ENCODE results near the gene CHRNB1.
A peak's percentile ranks its signal among the peaks of the same experiment; 100 is the strongest.
"Not testable (repeated sequence)": the region's sequence is repeated elsewhere in the genome, so short reads cannot be mapped to it uniquely, and the experiment has no call there.

CHRNB1 gene

GRCh38 chr17:7467498-7467897, 22.6 kb downstream of the CHRNB1 start:
- DNase-seq (ENCODE audit: low spot score), result no peak

DNA sequence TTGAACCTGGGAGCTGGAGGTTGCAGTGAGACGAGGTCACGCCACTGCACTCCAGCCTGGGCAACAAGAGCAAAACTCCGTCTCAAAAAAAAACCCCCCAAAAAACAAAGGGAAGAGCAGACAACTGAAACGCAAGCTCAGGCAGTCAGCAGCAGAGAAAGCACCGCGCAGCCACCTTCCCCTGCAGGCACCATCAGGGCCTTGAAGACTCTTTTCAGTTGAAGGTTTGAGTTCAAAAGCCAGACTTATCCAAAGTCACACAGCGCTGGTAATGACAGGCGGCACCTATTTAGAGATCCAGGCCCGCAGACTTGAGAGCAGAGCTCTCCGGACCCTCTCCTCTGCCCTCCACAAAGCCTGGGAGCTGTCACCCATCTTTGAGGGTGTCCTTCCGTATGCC, 23.4 kb downstream of the CHRNB1 start:
- DNase-seq (ENCODE audit: low spot score), result no peak

- no peak for DNase-seq (ENCODE audit: low spot score)
Observed at GRCh38 chr17:7468804-7469389, 24.0 kb downstream of the CHRNB1 start.

DNA sequence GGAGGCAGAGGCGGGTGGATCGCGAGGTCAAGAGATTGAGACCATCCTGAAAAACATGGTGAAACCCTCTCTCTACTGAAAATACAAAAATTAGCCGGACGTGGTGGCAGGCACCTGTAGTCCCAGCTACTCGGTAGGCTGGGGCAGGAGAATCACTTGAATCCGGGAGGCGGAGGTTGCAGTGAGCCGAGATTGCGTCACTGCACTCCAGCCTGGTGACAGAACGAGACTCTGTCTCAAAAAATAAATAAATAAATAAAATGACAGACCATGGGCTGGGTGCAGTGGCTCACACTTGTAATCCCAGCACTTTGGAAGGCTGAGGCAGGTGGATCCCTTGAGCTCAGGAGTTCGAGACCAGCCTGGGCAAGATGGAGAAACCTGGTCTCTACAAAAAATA, 25.0 kb downstream of the CHRNB1 start:
- not testable (repeated sequence) for DNase-seq (ENCODE audit: low spot score)

GRCh38 chr17:7470457-7470973, 25.7 kb downstream of the CHRNB1 start:
- not testable (repeated sequence) for DNase-seq (ENCODE audit: low spot score)

GRCh38 chr17:7471729-7472128, 26.9 kb downstream of the CHRNB1 start:
- DNase-seq (ENCODE audit: low spot score), result no peak

GRCh38 chr17:7474767-7475166, 29.9 kb downstream of the CHRNB1 start:
- DNase-seq (ENCODE audit: low spot score), result not testable (repeated sequence)

GRCh38 chr17:7475764-7476422, 31.0 kb downstream of the CHRNB1 start:
- DNase-seq (ENCODE audit: low spot score), result no peak

DNA sequence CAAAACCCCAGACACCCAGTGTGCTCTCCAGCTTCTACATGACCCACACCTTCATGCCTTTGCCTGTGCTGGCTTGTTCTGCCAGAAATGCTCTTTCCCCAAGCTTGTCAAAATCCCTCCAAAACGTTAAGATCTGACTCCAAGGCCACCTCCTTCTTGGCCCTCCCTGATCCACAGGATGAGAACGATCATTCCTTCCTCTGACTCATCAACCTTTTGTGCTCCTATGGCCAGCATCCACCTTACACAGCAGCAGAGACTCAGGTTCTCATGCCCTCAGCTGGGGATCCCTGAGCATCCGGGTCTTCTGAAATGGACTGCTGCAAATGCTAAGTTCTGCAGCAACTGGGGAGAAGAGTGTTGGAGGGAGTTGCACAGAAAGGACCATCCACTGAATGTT, 31.6 kb downstream of the CHRNB1 start:
- DNase-seq (ENCODE audit: low spot score), result no peak

DNA sequence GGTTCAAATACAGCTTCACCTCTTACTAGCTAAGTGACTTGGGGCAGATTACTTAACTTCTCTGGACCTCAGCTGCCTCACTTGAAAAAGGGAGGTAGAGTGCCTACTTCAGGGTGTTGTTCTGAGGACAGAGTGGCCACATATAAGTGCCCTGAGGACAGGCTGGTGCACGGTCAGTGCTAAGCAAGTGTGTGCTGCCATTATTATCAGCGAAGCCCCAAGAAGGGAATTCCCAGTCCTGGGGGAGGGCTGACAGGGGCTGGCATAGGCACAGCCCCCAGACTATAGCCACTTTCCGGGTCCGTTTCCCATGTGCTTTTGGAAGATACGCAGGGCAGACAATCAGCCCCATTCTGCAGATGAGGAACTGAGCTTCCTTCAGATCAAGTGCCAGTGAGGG, 32.1 kb downstream of the CHRNB1 start:
- DNase-seq (ENCODE audit: low spot score), result no peak

- peak; percentile 28 for DNase-seq (ENCODE audit: low spot score)
Observed at GRCh38 chr17:7477392-7478275, 32.8 kb downstream of the CHRNB1 start.

DNA sequence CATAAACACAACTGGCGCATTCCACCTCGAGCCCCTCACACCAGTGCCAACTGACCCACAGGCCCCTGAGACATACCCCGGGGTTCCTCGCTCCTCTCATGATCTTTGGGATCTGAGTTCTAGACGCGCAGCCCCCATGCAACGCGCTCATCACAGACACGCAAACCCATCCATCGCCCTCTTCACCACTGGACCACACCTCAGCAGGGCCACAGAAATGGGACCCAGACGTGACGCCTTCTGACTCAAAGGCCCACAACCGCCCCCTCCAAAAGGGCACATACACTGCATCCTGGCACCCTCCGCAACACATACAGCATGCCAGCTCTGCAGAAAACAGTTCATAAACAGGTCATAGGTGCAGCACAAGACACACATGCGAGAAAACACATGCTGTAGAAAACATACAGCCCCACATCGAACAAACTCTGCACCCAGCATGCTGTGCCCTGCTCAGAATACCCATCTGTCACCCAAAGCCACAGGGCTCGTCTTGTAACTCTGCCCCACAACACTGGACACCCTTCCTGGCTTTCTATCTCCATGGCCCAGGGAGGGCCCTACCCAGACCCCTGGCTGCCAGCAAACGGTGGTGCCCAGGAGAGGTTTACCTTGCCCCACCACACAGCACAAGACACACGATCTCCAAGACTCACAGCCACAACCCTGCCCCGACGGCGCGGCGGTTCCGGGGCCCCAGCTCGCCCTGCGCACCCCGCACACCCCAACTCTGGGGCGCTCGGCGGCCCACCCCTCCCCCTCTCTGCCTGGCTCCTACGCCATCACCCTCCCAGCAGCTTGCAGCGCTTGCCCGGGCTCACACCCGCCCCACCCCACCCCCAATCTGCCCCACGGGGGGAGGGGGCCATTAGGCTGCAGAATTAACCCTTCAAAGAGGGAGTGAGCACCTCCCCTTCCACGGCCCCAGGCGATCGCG, 33.7 kb downstream of the CHRNB1 start:
- DNase-seq (ENCODE audit: low spot score), result peak; percentile 77

GRCh38 chr17:7479213-7480088, 34.6 kb downstream of the CHRNB1 start, which contains the start of gene ZBTB4:
TSS of gene ZBTB4 (minus strand) at chr17:7479631. CDS start at chr17:7466801, 12,830 bp downstream.
- DNase-seq (ENCODE audit: low spot score), result peak; percentile 80

GRCh38 chr17:7480089-7480384, 35.2 kb downstream of the CHRNB1 start:
- DNase-seq (ENCODE audit: low spot score), result no peak

DNA sequence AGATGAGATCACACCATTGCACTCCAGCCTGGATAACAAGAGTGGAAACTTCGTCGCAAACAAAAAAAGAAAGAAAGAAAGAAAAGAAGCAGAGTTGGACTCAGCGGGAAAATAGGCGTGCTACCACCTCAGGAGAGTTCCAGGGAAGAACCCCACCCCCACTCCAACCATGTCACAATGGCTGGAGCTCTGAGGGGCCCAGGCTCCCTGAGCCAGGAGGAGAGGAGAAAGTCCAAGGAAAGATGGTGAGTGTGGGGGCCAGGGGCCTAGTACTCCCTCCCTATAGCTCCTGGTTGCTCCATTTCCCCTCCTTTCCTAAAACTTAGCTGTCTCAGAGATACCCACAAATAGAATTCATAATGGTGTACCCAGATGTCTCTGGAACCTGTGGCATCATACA, 36.4 kb downstream of the CHRNB1 start, which contains the start of gene SLC35G6:
Gene SLC35G6, plus strand, starts transcription at position 172 of the 400 bp plus-strand sequence. Its CDS starts 71 bp downstream, at position 243.
- not testable (repeated sequence) for DNase-seq (ENCODE audit: low spot score)

DNA sequence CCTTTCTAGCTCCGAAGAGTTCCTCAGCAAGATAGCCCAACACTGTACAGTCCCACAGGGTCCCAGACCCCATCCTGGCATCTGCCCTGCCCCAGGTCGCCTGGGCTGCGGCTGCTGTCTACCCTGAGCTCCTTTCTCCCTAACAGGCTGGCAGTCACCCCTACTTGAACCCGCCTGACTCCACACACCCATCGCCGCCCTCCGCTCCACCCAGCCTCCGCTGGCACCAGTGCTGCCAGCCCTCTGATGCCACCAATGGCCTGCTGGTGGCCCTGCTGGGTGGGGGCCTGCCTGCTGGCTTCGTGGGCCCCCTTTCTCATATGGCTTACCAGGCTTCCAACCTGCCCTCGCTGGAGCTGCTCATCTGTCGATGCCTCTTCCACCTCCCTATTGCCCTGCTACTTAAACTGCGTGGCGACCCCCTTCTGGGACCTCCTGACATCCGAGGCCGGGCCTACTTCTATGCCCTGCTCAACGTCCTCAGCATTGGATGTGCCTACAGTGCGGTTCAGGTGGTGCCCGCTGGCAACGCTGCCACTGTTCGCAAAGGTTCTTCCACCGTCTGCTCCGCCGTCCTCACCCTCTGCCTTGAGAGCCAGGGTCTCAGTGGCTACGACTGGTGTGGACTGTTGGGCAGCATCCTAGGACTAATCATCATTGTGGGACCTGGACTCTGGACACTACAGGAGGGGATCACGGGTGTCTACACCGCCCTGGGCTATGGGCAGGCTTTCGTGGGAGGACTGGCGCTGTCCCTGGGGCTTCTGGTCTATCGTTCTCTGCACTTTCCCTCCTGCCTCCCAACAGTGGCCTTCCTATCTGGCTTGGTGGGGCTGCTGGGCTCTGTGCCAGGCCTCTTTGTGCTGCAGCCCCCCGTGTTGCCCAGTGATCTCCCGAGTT, 37.2 kb downstream of the CHRNB1 start:
- DNase-seq (ENCODE audit: low spot score), result not testable (repeated sequence)

- DNase-seq (ENCODE audit: low spot score), result not testable (repeated sequence)
Observed at GRCh38 chr17:7482742-7483088, 37.9 kb downstream of the CHRNB1 start.

DNA sequence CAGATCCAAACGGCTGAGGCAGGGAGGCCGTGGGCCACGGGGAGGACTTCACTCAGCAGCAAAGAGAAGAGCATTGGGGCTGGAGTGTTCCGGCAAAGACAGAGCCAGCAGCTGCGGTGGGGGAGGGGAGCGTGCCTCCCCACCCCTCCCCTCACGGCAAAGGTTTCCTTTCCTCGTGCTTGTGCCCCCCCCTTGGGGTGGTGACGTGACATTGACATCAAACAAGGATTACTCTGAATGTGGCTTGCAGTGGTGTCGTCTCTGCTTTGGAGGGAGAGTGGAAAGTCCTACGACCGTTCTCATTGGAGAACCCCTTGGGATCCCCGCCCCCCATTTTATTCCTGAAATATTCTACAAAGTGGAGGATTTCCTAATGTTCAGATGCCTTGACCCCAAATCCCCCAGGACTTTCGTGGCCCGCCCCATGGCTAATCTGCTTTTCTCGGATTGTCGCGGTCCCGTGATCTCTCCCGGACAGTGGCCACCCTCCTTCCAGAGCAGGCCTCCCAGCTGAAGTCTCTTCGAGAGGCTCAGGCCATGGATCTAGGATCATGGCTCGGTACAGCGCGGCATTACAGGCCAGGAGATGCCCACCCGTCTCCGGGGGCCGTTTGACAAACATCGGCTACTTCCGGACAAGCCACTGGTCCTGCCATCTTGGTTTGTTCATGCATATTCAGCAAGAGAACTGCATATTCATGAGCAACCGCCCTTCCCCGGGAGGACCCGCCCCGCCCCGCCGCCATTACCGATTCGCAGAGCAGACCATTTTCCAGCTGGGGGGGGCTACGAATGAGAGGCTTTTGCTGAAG, 38.6 kb downstream of the CHRNB1 start:
- DNase-seq (ENCODE audit: low spot score), result peak; percentile 90

Measured in iPS-NIHi11 (cell line).